ENCODE measurements around the gene CCNL2.
A peak's percentile ranks its signal among the peaks of the same experiment; 100 is the strongest.
"Not testable (repeated sequence)": the region's sequence is repeated elsewhere in the genome, so short reads cannot be mapped to it uniquely, and the experiment has no call there.

Gene CCNL2

DNA sequence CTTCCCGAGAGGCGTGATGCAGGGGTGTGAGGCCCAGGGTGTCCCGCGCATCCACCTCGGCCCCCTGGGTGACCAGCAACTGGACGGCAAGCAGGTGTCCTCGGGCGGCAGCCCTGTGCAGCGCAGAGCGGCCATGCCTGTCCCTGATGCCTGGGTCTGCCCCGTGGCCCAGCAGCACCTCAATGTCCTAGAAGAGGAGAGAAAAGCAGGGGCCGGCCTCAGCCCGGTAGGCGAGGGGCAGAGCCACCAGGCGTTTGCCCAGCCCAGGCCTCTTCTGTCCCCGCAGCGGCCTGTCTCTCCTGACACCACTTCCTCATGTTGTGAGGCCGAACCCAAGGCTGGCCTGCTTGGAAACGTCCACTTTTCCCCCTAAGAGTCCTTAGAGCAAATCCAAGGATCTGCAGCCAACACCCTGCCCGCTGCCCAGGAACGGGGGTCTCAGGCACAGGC is 20.3 kb upstream of the CCNL2 start:
- no peak for DNase-seq

DNA sequence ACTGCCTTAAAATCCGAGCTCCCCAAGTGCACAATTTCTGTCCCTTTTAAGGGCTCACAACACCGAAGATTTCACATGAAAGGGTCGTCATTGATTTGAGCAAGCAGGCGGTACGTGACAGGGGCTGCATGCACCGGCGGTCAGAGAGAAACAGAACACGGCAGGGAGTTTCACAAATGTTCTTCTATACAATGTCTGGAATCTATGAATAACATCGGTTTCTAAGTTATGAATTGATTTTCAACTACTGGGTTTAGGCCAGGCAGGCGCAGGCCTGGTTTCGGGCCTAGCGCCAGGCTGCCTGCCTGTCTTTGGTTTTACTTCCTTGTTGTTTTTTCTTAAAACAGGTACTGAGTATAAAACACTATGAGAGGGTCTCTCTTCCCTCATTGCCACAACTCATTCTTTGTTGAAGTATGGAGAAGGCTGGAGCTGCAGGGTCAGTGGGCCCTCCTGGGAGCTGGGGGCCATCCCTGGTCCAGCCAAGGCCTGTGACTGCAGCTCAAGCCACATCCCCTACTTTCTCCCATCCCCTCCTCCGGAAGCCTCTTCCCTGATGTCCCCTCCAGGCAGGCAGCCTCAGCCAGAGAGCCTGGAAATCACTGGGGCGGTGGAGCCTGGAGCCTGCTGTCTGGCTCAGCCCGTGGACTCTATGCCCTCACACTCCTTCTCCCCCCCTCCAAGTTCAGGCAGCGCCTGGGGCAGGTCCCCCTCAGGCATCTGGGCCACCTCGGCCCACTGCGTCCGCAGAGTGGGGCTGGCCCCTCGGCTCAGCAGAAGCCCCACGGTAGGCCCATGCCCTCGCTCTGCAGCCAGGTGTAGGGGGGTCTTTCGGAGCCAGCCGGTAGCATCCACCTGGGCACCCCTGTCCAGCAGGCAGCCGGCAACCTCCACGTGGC is 19.6 kb upstream of the CCNL2 start:
- no peak for DNase-seq

DNA sequence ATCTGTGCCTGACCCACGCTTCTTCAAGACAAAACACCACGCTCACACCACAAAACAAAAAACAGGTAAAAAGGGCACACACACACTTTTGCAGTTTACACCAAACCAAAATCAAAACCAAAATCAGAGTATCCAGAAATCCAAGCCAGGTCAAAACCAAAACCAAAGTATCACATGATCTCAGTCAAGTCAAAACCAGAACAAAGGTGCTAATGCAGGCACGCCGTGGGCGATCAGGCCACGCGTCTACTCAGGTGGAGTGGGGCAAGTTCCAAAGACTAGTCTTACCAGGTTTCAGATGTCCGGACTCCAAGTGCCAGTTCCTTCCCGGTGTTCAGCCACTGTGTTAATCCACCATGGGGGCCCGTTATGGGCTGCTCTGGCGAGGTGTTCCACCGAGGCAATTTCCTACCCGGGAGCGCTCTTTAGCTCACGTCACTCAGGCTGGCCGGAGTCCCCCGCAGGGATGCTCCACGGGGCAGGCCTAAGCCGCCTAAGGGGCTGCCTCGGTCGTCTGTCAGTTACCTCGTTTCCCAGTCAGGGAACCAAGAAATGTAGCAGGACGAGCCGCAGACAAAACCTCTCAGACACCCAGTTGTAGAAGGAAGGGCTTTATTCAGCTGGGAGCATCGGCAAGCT is 18.8 kb upstream of the CCNL2 start:
- DNase-seq = not testable (repeated sequence)

DNA sequence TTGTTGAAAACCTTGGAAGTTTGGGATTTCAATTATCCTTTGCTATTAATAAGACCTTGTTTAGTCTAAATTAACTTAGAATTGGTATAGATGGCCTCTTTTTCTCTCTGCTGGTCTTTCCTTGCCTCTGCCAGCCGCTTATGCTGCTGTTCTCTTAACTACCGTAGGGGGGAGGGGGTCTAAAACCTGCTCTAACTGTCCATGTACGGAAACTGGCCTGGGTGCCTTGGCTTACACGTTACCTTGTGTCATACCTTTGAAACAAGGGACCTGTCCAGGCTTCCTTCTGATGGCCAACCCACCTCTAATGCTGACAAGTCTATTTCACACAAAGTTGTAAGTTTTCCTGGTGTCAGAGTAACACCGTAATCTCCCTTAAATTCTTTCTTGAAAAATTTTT is 18.3 kb upstream of the CCNL2 start:
- DNase-seq = not testable (repeated sequence)

DNA sequence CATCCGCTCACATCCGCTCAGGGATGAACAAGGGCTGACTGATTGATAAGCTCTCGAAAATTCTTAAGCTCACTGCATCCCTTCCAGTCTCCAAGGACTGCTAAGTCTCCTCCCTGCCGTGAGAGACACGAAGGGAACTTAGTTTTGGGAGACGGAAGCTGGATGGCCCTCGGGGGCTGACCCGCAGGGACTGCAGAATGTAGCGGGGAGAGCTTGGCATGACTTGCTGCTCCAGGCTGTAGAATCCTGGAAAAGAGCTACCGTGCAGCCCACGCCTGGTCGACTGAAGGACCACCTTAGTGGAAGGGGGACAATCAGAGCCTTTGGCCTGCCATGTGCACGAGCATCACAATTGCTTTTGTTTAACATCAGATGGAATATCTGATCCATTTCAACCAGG is 16.6 kb upstream of the CCNL2 start:
- no peak for DNase-seq

DNA sequence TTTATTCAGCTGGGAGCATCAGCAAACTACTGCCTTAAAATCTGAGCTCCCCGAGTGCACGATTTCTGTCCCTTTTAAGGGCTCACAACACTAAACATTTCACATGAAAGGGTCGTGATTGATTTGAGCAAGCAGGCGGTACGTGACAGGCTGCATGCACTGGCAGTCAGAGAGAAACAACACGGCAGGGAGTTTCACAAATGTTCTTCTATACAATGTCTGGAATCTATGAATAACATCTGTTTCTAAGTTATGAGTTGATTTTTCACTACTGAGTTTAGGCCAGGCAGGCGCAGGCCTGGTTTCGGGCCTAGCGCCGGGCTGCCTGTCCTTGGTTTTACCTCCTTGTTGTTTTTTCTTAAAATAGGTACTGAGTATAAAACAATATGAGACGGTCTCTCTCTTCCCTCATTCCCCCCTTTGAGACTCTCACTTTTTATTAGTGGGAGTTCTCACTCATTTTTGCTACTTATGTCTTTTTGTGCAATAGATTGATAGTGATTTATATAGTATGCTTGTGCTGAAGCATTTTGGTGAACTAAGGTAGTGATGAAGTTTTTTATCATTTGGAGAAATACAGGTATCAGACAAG is 13.3 kb upstream of the CCNL2 start:
- DNase-seq = not testable (repeated sequence)

DNA sequence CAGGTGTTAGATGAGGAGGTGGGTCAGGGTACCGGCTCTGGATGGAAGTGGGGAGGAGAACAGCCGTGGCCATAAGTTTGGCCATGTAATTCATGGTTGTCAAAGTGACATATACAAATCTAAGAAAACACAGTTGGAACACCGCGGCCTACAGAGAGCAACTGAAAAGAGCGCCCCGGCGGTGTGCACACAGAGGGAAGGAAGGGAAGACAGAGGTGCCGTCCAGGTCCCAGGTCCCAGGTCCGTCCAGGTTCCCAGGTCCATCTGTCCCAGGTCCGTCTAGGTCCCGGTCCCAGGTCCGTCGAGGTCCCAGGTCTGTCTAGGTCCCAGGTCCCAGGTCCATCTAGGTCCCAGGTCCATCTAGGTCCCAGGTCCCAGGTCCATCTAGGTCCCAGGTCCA is 12.5 kb upstream of the CCNL2 start:
- DNase-seq = no peak

DNA sequence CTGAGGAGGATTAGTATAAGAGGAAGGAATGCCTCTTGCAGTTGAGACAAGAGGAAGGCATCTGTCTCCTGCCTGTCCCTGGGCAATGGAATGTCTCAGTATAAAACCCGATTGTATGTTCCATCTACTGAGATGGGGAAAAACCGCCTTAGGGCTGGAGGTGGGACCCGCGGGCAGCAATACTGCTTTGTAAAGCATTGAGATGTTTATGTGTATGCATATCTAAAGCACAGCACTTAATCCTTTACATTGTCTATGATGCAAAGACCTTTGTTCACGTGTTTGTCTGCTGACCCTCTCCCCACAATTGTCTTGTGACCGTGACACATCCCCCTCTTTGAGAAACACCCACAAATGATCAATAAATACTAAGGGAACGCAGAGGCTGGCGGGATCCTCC is 11.1 kb upstream of the CCNL2 start:
- DNase-seq = not testable (repeated sequence)

DNA sequence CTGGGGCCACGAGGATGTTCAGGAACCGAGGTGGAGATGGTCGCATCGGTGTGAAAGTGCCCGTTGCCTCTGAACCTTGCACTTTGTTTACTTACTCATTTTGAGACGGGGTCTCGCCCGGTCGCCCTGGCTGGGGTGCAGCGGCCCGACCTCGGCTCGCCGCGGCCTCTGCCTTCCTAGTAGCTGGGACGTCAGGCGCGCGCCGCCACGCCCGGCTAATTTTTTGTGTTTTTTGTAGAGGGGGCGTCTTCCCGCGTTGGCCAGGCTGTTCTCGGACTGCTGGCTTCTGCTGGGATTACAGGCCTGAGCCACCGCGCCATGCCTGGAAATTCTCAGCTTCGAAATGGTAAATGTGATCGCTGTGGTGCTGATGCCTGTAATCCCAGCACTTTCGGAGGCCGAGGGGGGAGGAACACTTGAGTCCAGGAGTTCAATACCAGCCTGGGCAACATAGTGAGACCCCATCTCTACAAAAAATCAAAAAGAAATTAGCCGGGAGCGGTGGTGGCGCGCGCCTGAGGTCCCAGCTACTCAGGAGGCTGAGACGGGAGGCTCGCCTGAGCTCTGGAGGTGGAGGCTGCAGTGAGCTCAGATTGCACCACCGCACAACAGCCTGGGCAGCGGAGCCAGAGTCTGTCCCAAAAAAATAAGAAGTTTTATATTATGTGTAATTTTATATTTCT is 8.6 kb upstream of the CCNL2 start:
- DNase-seq = no peak

DNA sequence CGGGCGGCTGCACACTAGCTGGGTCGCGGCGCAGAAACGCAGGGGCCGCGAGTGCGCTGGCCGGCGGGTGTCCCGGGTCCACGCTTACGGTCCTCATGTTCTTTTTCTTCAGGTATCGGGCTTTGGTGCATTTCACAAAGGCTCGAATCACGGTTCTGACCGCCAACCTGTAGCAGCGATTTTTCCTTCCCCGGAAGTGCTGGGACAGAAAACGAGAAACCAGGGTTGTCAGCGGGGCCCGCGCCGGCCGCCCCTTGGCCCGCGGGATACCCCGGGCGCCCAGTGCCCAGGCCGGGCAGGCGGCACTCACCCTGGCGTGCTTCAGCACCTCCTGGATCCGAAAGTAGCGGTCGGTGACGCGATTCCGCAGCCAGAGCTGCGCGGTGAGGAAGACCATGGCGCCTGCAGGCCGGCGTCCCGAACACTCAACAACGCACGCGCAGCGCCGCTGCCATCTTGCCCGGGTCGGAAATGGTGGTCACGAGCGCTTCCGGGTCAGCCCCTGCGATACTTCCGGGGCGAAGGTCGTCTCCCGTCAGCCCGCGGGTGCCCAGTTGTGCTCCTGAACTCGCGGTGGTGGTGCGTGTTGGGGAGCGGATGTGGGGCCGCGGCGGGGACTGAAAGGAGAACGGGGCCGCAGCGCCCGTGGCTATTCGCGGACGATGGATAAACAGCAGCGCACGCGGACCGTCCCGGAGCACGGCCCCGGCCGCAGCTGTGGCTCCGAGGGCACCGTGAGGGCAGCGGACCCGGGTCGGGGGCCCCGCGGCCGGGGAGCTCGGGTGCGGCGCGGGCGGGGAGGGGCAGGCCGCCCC is 7.9 kb upstream of the CCNL2 start, which contains the start of gene MRPL20:
TSS of gene MRPL20 (minus strand) at position 473 of the 815 bp plus-strand sequence. CDS start at position 397, 76 bp downstream.
- peak; percentile 97 for DNase-seq

DNA sequence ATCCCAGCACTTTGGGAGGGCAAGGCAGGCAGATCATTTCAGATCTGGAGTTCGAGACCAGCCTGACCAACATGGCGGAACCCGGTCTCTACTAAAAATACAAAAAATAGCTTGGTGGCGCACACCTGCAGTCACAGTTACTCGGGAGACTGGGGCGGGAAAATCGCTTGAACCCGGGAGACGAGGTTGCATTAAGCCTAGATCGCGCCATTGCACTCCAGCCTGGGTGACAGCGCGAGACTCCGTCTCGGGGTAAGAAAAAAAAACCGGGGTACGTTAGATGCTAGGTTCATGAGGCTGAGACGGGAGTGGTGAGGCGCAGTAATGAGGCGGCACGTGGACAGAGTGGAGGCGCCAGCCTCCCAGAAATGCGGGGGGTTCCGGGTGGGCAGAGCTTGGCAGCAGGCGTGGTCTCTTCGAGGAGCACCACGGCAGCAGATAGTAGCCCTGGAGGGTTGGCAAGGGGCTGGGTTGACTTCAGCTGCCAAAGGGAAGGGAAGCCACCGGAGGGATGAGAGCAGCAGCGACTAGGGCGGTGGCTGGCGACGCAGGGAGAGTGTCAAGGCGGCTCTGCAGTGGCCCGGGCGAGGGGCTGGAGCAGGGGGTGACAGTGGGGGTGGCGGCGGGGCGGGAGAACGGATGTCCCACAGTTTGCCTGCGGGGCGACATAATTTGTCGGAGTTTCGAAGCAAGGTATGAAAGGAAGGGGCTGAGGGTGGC is 7.1 kb upstream of the CCNL2 start:
- DNase-seq = no peak

DNA sequence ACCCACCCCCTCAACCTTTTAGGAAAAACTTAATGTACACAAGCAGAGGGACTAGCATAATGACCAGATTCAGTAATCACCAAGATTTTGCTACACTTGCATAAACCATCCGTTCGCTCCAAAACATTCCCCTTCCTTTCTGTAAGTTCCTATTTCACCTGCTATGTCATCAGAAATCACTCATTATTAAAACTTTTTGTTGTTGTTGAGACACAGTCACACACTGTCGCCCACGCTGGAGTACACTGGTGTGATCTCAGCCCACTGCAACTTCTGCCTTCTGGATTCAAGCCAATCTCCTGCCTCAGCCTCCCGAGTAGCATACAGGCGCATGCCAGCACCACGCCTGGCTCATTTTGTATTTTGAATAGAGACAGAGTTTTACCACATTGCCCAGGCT is 4.5 kb upstream of the CCNL2 start:
- no peak for DNase-seq

DNA sequence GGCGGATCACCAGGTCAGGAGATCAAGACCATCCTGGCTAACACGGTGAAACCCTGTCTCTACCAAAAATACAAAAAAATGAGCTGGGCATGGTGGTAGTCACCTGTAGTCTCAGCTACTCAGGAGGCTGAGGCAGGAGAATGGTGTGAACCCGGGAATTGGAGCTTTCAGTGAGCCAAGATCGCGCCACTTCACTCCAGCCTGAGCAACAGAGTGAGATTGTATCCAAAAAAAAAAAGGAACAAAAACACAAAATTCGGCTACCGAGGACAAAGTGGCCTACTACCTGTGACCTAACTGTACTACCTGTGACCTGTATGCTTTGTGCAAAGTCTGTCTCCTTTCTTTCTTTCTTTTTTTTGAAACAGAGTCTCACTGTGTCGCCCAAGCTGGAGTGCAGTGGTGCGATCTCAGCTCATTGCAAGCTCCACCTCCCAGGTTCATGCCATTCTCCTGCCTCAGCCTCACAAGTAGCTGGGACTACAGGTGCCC is 3.8 kb upstream of the CCNL2 start:
- not testable (repeated sequence) for DNase-seq

DNA sequence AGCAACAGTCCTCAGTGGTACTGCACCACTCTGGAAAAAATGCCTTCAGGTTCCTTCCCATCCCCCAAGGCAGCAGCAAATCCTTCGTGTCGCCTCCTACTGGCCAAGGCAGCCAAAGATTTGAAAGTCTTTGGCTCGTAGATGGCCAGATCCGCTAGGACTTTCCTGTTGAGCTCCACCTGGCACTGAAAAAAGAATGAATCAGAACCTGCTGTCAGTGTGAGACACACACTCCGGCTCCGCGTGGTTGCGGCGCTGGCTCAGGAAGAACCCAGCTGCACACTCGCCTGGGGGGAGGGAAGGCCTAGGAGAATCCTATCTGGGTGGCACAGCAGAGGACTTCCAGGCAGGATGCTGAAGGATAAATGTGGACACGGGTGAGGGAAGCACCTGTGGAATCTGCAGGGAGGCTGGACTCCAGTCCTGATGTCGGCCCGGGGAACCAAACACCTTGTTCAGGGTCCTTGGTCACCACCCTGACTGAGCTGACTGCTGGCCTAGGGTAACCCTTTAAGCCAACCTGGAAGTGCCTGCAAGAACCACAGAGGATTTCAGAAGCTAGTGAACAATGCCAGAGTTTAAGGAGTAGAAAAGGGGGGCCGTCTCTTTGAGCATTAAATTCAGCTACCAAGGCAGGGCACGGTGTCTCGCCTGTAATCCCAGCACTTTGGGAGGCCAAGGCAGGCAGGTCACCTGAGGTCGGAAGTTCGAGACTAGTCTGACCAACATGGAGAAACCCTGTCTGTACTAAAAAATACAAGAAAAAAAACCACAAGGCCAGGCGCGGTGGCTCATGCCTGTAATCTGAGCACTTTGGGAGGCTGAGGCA is 3.2 kb upstream of the CCNL2 start:
- peak; percentile 67 for DNase-seq

DNA sequence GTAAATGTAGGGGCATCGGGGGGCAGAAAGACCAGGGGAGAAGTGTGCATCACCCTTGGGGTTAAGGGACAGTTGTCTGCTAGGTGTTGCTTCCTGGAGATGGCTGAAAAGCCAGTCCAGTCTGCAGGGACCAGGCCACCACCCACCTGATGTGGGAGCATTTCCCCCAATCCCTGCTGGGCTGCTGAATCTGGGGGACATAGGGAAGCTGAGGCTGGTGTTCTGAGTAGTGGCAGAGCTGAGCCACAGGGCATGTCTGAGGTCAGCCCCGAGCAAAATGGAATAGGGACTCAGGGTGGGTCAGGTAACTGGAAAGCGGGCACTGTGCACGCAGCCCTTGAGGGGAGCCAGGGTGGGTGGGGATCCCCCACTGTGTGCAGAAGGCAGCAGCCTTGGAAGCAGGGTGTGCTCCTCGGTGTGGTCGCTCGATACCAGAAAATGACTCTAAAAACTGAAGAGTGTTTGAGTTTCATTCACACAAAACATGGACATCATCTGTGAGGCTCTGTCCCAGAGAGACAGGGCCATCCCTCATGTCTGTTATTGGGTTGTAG is 2.4 kb upstream of the CCNL2 start:
- DNase-seq = no peak

DNA sequence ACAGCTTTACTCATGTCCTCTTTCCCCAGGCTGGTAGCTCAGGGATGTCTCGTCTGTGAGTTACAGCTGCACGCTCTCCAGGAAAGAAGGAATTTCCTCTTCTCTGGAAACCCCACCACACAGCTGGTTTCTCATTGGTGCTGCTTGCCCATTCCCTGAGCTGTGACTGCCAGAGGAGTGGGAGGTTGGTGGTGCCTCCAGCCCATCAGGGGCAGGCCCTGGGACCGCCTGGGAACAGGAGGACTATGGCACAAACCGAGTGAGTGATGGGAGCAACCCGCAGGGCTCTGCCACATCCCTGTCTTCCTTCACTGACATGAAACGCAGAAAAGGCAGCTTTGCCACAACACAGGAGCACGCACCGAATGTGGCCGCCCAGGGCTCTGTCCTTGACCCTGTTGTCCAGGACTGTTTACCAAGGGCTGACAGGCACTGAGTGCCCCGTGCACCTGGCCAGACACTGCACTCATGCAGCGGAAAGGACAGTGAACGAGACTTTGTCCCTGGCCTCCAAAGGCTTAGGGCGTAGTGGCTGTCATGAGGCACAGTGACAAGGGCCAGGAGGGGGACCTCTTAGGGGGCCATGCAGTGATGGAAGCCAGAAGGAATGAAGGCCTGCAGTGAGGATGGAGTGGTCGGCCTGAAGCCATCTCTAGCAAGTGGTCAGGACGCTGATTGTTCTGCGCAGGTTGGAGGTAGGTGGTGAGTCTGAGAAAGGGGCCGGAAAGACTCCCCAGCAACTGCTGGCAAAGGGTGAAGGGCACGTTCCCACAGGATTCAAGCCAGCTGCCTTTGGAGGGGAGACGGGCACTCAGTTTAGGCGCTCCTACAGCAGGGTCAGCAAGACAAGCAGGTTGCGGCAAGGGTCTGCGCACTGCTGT is 1.7 kb upstream of the CCNL2 start:
- DNase-seq = no peak

DNA sequence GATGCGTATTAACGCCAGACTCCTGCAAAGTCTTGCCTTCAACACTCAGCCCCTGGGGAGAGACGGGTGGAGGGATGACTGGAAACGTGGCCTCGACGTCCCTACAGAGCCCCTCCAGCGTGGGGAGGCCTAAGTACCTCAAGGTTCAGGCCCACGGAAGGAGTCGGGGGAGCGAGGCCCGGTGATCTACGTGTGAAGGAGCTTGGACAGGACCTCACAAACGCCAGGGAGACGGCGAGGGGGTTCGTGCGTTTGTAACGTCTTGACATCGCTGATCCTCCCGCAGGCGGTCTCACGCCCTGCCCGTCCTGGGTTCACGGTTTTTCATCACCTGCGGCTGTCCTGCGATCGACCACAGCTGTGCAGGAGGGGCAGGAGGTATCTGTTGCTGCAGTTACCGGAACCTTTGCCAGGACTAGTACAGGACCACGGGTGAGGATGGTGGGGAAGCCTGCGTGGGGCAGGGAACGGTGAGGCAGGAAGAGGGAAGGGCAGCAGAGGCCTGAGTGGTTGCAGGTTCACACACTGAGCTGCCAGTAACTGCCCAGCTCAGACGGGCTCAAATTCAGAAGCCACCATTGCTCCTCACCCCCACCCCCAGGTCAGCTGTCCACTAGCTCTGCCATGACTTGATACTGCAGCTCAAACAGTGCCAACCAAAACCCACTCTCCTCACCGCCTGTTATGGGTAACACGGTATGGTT is 889 bp upstream of the CCNL2 start:
- DNase-seq = no peak

DNA sequence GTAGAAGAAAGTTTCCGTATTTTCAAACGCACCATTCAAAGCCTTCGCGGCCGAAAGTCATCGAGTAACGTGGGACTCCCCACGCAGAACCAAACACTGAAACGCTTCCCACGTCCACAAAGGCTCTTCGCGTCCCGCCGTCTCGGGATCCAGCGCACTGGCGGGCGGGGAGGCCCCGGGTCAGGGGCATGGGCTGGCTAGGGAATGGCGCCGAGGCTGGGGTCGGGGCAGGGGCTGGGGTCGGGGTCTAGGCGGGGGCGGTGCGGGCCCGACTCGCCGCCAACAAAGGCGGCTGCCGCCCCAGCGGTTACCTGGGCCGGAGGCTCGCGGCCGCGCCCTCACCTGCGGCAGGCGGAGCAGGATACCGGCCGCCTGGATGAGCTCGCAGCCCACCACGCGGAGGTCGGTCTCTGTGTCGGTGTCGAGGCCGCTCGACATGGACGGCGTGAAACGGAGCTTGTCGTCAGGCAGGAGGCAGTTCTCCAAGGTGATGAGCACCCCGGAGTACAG is 403 bp downstream of the CCNL2 start:
- DNase-seq = no peak

Measured in activated CD8-positive, alpha-beta memory T cell treated with anti-CD3 and anti-CD28 coated beads for 24 hours (primary cell).